A549 (cell line): Measurements from ENCODE around the gene GAN.

Experiments
- CEBPB ChIP-seq, 2 experiments: fragments of >200 bp in 1 of 2; sonication (Bioruptor Twin) in 1 of 2; formaldehyde crosslinking in 1 of 2; IDR thresholded peaks; 2 replicates each; pipeline ENCODE4 v1.6.1; 2012 to 2016
- CTCF ChIP-seq: fragments of >200 bp; sonication (Bioruptor Twin); formaldehyde crosslinking; IDR thresholded peaks from 3 replicates; pipeline ENCODE4 v1.5.1; 2016
- EHF ChIP-seq: fragments of 250-450 bp; sonication (Bioruptor Pico); IDR thresholded peaks from 2 replicates; pipeline ENCODE4 v1.5.0; 2020; ENCODE audit warnings: mild to moderate bottlenecking
- EHMT2 ChIP-seq: fragments of 200-600 bp; sonication (generic); IDR thresholded peaks from 2 replicates; pipeline ENCODE4 v1.6.1; 2016; ENCODE audit warnings: antibody characterized with exemption, low read depth, mild to moderate bottlenecking, moderate library complexity
- EP300 ChIP-seq, 2 experiments: fragments of >200 bp; sonication (Bioruptor Twin); formaldehyde crosslinking; IDR thresholded peaks; 2 replicates in 1 of 2; 3 replicates in 1 of 2; pipeline ENCODE4 v1.6.1; 2016 to 2017
- HOXB5 ChIP-seq: fragments of 250-450 bp; sonication (Bioruptor Pico); IDR thresholded peaks from 2 replicates; pipeline ENCODE4 v1.5.0; 2020; ENCODE audit warnings: mild to moderate bottlenecking, moderate library complexity
- MAFK ChIP-seq: fragments of 450-650 bp; IDR thresholded peaks from 2 replicates; pipeline ENCODE4 v1.6.1; 2014; ENCODE audit not compliant: partially characterized antibody
- MAX ChIP-seq: IDR thresholded peaks from 2 replicates; pipeline ENCODE4 v1.6.1; 2012
- POLR2A ChIP-seq: IDR thresholded peaks from 2 replicates; pipeline ENCODE4 v1.6.1; 2012; ENCODE audit warnings: mild to moderate bottlenecking, low read length

- no peak for TF ChIP-seq POLR2A
- TF ChIP-seq CTCF = no peak
- no peak for TF ChIP-seq HOXB5 (CRISPR knock-in tag)
- TF ChIP-seq EP300 (IDR thresholded peaks at IDR 0.05) = no peak
- TF ChIP-seq MAFK = no peak
- TF ChIP-seq EHF (CRISPR knock-in tag) = no peak
- no peak for TF ChIP-seq CEBPB (IDR thresholded peaks at IDR 0.05)
- TF ChIP-seq MAX = no peak
- no peak for TF ChIP-seq EHMT2
These were observed 70.4 kb downstream of the GAN start for GRCh38 chr16:81385031-81385756.
